T-helper 17 cell (primary cell): ENCODE data around the gene SRC. TPM values are rescaled to one million over a fixed set of nuclear protein-coding genes. Genes with fewer than 3 reads are reported as not detected.

Source experiments
- ATAC-seq: fragments of 150-1000 bp; cut with Tn5 transposase; 2 replicates; pipeline ENCODE4 v1.10.0; 2021; ENCODE audit warnings: mild to moderate bottlenecking, moderate library complexity
- DNase-seq, 3 donors: peaks; one replicate each; pipeline versions ENCODE4 v3.0.0 to v3.0.0-alpha.2; 2020 to 2021
- H3K9me3 ChIP-seq: one replicate; pipeline ENCODE4 v1.7.0; 2013; ENCODE audit warnings: low read length, mild to moderate bottlenecking; ENCODE audit not compliant: control insufficient read depth, poor library complexity, severe bottlenecking
- H3K27ac Mint-ChIP-seq: one replicate; pipeline ENCODE4 v1.8.0; 2022; ENCODE audit warnings: mild to moderate bottlenecking, moderate library complexity, mixed read lengths
- H3K27me3 Mint-ChIP-seq: one replicate; pipeline ENCODE4 v1.8.0; 2022; ENCODE audit warnings: mixed read lengths
- H3K36me3 Mint-ChIP-seq: one replicate; pipeline ENCODE4 v1.8.0; 2022; ENCODE audit warnings: low read depth, mixed read lengths
- H3K4me1 Mint-ChIP-seq: one replicate; pipeline ENCODE4 v1.8.0; 2022; ENCODE audit warnings: mild to moderate bottlenecking, mixed read lengths
- H3K4me3 Mint-ChIP-seq: one replicate; pipeline ENCODE4 v1.8.0; 2022; ENCODE audit warnings: mild to moderate bottlenecking, moderate library complexity, mixed read lengths
- total RNA-seq, 4 donors: library from RNA in 2 of 4; stranded (reverse) in 2 of 4; gene quantifications; one replicate each; pipeline ENCODE4 v1.2.3 and lab custom pipeline; 2022 to 2026

Gene SRC
- total RNA-seq, 2 donors from 2014 or later, result 6.2 to 22.8 TPM

DNA sequence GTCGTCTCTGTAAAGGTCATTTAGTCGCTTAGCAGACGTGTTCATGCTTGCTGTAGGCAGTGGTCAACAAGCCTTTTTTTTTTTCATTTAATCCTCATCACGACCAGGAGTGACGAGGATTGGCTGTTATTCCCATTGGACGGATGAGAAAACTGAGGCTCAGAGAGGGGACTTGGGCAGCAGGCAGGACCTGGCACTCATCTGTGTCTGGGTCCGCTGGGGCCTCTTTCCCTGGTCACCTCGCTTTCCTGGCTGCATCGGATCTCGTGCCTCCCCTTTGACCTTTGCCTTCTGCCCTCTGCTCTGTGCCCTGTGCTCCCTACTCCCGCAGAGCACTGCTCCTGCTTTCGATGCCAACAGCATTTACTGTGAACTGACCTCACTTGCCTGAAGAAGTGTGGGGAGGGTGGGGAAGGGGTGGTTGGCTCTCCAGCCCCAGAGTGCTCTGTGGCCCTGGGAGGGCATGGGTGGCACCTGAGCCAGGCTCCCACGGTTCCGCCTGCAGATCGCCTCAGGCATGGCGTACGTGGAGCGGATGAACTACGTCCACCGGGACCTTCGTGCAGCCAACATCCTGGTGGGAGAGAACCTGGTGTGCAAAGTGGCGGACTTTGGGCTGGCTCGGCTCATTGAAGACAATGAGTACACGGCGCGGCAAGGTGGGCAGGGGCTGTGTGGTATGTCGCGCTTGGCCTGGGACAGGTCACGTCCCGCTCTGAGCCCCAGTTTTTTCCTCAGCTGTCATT lies 56.2 kb downstream of the SRC start:
- no peaks in the 10 kb centered on the region for H3K36me3 Mint-ChIP-seq
- no peak overlapping the region for H3K4me3 Mint-ChIP-seq
- H3K4me1 Mint-ChIP-seq, result peaks cover 5% of the 10 kb centered on the region
- H3K9me3 ChIP-seq, result no peaks in the 10 kb centered on the region
- DNase-seq, result no peak
- ATAC-seq, result no peak
- peaks cover 12% of the 10 kb centered on the region for H3K27me3 Mint-ChIP-seq
- H3K27ac Mint-ChIP-seq, result no peak overlapping the region

DNA sequence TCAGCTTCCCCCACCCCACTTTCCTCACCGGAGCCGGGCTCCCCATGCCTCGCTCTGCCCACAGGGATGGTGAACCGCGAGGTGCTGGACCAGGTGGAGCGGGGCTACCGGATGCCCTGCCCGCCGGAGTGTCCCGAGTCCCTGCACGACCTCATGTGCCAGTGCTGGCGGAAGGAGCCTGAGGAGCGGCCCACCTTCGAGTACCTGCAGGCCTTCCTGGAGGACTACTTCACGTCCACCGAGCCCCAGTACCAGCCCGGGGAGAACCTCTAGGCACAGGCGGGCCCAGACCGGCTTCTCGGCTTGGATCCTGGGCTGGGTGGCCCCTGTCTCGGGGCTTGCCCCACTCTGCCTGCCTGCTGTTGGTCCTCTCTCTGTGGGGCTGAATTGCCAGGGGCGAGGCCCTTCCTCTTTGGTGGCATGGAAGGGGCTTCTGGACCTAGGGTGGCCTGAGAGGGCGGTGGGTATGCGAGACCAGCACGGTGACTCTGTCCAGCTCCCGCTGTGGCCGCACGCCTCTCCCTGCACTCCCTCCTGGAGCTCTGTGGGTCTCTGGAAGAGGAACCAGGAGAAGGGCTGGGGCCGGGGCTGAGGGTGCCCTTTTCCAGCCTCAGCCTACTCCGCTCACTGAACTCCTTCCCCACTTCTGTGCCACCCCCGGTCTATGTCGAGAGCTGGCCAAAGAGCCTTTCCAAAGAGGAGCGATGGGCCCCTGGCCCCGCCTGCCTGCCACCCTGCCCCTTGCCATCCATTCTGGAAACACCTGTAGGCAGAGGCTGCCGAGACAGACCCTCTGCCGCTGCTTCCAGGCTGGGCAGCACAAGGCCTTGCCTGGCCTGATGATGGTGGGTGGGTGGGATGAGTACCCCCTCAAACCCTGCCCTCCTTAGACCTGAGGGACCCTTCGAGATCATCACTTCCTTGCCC lies 57.4 kb downstream of the SRC start:
- Mint-ChIP-seq H3K27me3 (peaks cover 12% of the 10 kb centered on the region), H3K4me1 (peaks cover 11% of the 10 kb centered on the region), H3K4me3 (no peak overlapping the region), H3K27ac (no peak overlapping the region), H3K36me3 (peaks cover 7% of the 10 kb centered on the region)
- ATAC-seq (no peak), DNase-seq (no peak)
- no peaks in the 10 kb centered on the region for H3K9me3 ChIP-seq

DNA sequence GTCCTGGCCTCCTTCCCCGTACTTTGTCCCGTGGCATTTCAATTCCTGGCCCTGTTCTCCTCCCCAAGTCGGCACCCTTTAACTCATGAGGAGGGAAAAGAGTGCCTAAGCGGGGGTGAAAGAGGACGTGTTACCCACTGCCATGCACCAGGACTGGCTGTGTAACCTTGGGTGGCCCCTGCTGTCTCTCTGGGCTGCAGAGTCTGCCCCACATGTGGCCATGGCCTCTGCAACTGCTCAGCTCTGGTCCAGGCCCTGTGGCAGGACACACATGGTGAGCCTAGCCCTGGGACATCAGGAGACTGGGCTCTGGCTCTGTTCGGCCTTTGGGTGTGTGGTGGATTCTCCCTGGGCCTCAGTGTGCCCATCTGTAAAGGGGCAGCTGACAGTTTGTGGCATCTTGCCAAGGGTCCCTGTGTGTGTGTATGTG lies 58.5 kb downstream of the SRC start:
- Mint-ChIP-seq H3K27ac (no peak overlapping the region), H3K36me3 (peaks cover 9% of the 10 kb centered on the region), H3K4me3 (no peak overlapping the region), H3K4me1 (peaks cover 13% of the 10 kb centered on the region), H3K27me3 (peaks cover 12% of the 10 kb centered on the region)
- no peaks in the 10 kb centered on the region for H3K9me3 ChIP-seq
- ATAC-seq, result no peak
- no peak for DNase-seq

DNA sequence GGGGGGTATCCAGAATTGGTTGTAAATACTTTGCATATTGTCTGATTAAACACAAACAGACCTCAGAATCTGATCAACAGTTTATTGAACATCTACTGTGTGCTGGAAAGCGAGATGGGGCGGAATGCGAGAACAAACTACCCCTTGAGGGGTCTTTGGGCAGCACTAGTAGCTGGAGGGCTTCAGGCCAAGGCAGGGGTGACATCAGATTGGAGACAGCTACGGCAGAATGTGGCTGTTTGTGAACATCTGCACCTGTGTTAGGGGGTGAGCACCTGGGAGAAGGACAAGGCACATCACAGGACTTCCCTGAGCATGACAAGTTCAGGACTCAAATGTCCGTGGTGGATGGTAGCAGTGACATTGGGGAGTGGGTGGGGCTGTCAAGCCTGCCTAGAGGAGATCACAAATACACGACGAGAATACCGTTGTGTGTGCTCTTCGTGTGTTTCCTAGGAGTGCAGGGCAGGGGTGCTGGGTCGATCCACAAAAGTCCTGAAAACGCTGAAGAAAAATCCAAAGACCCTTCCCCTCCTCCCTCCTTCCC lies 59.5 kb downstream of the SRC start:
- H3K27ac Mint-ChIP-seq, result peak overlapping the region; percentile 21
- H3K36me3 Mint-ChIP-seq, result peaks cover 10% of the 10 kb centered on the region
- peaks cover 12% of the 10 kb centered on the region for H3K27me3 Mint-ChIP-seq
- H3K9me3 ChIP-seq, result no peaks in the 10 kb centered on the region
- H3K4me3 Mint-ChIP-seq, result peak overlapping the region; percentile 82
- DNase-seq, result no peak
- H3K4me1 Mint-ChIP-seq, result peaks cover 13% of the 10 kb centered on the region
- no peak for ATAC-seq

DNA sequence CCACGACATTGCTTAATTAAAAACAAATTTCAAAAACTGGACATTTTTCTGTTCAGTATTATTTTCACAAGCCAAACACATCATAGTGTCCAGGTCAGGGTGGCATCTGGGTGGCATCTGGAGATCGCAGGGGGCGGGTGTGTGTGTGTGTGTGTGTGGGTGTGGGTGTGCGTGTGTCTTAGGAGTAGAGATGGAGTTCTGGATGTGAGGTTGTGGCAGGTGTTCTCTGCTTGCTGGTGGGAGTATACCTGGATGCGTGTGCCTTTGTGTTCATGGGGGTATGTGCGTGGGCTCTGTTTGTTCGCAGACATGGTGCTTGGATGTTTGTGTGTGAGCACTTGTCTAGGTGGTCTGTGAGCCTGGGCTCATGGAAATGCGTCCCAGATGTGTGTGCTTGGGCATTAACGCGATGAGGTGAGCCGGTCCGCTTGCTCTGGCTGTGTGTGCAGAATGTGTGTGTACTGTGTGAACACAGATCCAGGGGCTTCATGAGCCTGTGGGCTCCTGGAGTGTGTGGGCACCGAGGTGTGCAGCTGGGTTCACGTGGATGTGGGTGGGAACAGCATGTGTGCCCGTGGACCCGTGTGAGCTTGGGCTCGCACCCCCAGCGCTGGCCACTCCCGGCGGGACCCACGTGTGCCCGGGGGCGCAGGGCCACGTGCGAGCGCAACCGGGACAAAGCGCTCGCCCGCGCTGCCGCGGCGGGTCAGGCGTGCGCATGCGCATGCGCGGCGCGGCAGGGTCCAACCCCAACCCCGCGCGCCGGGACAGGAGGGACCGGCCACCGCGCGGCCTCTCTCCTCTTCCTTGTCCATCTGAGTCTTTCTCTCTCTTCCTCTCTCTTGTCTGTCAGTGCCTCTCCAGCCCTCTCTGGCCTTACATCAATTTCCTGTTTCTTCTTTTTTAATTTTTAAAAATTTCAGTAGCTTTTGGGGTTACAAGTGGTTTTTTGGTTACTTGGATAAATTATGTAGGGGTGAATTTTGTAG lies 60.4 kb downstream of the SRC start:
- no peaks in the 10 kb centered on the region for H3K9me3 ChIP-seq
- H3K36me3 Mint-ChIP-seq, result peaks cover 10% of the 10 kb centered on the region
- ATAC-seq (peak; percentile 51), DNase-seq (no peak)
- peaks cover 13% of the 10 kb centered on the region for H3K4me1 Mint-ChIP-seq
- H3K27ac Mint-ChIP-seq, result peak overlapping the region; percentile 79
- peak overlapping the region; percentile 82 for H3K4me3 Mint-ChIP-seq
- peaks cover 12% of the 10 kb centered on the region for H3K27me3 Mint-ChIP-seq

DNA sequence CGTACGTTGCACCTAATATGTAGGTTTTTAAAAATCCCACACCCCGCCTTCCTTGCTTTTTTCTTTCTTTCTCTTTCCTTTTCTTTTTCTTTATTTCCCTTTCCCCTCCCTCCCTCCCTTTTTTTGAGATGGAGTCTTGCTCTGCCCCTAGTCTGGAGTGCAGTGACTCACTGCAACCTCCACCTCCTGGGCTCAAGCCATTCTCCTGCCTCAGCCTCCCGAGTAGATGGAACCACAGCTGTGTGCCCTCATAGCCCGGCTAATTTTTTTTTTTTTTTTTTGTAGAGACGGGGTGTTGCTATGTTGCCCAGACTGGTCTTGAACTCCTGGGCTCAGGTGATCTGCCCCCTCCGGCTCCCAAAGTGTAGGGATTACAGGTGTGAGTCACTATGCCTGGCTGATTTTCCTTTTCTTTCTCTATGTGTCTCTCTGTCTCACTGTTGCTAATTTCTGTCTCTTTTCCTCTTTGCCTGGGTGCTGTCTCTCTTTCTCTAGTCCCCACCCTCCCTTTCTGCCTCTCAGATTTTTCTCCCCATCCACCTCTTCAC lies 61.2 kb downstream of the SRC start:
- ATAC-seq (no peak), DNase-seq (no peak)
- H3K27ac Mint-ChIP-seq, result peak overlapping the region; percentile 79
- H3K4me3 Mint-ChIP-seq, result peak overlapping the region; percentile 82
- peaks cover 10% of the 10 kb centered on the region for H3K36me3 Mint-ChIP-seq
- H3K9me3 ChIP-seq, result no peaks in the 10 kb centered on the region
- H3K27me3 Mint-ChIP-seq, result peaks cover 12% of the 10 kb centered on the region
- peaks cover 13% of the 10 kb centered on the region for H3K4me1 Mint-ChIP-seq

DNA sequence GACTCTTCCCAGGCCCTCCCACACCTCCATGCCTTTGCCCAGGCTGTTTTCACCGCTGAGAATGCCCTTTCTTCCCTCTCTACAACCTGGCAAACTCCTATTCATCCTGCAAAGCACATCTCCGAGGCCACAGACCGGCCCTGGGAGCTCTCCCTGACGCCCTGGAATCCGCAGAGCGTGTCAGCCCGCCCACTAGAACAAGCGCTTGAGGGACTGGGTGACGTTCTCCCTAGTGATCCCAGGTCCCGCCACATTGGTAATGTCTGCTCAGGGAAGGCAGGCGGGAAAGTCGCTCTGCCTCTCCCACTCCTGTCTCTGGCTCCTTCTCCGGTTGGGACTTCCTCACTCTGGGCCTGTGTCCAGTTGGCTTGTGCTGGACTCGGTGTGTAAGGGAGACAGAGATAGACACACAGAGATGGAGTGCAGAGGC lies 61.6 kb downstream of the SRC start:
- no peaks in the 10 kb centered on the region for H3K9me3 ChIP-seq
- H3K27ac Mint-ChIP-seq, result peak overlapping the region; percentile 79
- H3K36me3 Mint-ChIP-seq, result peaks cover 10% of the 10 kb centered on the region
- H3K4me3 Mint-ChIP-seq, result peak overlapping the region; percentile 82
- no peak for DNase-seq
- peaks cover 13% of the 10 kb centered on the region for H3K4me1 Mint-ChIP-seq
- ATAC-seq, result no peak
- H3K27me3 Mint-ChIP-seq, result peaks cover 12% of the 10 kb centered on the region

DNA sequence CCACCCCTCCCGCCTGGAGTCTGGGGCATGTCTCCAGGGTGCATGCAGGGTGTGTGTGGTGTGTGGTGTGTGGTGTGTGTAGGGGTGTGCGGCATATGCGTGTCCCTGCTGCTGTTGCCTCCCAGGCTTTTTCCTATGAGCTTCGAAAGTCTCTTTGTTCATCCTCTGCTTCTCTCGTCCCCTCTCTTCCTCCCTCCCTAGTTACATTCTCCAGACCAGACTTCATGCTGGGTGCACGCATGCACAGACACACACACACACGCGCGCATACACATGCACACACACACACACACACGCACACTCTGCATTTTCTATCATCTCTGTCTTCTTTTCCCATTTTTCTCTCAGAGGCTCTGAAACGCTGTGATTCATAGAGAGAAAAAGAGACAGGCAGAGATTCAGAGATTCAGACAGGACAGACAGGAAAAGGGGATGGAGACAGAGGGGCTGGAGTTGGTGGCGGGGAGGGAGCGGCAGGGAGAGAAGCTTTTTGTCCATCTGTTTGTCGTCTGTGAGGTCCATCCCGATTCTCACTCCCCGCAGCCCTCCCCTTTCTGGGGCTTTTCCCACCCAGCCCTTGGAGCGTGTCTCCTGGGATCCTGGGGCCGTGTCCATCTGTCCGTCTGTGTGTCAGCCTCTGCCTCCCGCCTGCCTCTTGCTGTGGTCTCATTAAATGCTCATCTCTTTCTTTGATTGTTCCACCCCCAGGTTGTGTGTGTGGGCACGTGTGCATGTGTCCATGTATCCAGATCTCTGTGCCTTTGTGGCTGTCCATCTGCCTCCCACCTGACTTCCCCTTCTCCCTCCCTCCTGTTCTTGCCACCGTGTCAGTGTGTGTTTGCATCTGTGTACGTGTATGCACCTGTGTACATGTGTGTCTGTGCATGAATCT lies 62.6 kb downstream of the SRC start:
- Mint-ChIP-seq H3K27ac (no peak overlapping the region), H3K4me1 (peaks cover 16% of the 10 kb centered on the region), H3K27me3 (peaks cover 12% of the 10 kb centered on the region), H3K36me3 (peaks cover 10% of the 10 kb centered on the region), H3K4me3 (peak overlapping the region; percentile 31)
- ATAC-seq, result no peak
- no peak for DNase-seq
- H3K9me3 ChIP-seq, result no peaks in the 10 kb centered on the region

DNA sequence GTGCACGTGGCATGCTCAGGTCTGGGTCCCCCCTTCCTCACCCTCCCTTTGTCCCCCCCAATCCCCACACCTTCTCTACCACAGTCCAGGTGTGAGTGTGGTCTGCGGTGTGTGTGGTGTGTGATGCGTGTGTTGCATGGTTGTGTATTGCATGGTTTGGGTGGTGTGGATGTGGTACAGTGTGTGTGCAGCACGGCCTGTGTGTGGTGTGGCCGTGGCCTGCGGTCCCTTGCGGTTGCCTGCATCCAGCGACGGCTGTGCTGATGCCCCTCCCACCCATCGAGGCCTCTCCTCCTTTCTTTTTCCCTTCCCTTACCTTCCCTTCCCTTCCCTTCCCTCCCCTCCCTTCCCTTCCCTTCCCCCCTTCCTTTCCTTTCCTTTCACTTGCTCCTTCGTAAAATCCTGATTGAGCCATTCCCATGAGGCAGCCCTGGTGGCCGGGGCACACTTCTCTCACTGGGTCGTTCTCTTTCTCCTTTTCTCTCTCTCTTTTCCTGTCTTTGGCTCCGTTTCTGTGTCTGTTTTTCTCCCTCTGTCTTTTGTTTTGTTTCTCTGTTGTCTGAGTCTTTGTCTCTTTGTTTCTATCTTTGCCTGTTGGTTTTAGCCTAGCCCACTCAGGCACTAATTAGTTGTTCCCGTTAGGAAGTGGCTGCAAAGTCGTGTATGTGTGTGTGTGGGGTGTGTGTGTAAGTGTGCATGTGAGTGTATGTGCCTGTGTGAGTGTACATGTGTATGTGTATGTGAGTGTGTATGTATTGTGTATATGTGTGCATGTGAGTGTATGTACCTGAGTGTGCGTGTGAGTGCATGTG lies 65.7 kb downstream of the SRC start:
- H3K9me3 ChIP-seq, result no peaks in the 10 kb centered on the region
- Mint-ChIP-seq H3K27ac (no peak overlapping the region), H3K36me3 (peaks cover 10% of the 10 kb centered on the region), H3K4me1 (peaks cover 17% of the 10 kb centered on the region), H3K27me3 (no peaks in the 10 kb centered on the region), H3K4me3 (no peak overlapping the region)
- ATAC-seq (no peak), DNase-seq (no peak)

DNA sequence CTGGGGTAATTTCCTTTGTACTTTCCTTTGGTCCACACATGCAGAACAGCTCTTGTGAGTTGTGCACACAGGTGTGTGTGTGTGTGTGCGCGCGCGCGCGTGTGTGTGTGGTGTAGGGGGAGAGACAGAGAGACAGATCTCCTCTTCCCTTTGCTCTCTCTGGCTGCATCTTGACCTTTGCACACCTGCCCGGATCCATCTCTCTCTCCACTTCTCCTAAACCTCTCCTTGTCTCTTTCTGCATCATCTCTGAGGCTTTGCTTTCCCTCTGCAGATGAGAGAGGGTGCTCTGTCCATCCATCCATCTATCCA lies 67.0 kb downstream of the SRC start:
- Mint-ChIP-seq H3K27ac (no peak overlapping the region), H3K27me3 (no peaks in the 10 kb centered on the region), H3K4me3 (no peak overlapping the region), H3K4me1 (peaks cover 15% of the 10 kb centered on the region), H3K36me3 (peaks cover 10% of the 10 kb centered on the region)
- ATAC-seq, result no peak
- H3K9me3 ChIP-seq, result no peaks in the 10 kb centered on the region
- no peak for DNase-seq

DNA sequence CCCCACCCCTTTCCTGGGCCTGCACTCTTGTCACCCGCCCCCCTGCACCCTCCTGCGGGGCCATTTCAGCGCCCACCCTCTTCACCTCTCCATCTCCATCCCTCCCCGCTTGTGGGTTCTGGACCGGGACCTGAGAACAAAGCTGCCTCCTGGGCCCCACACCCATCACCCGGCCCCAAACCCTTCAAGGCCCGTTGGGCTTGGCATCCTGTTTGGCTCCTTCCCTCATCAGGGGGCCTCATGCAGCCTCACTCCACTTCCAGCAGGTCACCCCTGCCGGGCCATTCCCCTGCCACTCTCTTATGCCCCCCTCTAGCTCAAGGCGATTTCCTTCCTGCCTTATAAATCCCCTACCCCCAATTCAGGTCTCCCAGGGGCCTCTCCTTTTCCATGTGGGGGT lies 67.4 kb downstream of the SRC start:
- ATAC-seq (no peak), DNase-seq (no peak)
- Mint-ChIP-seq H3K27me3 (no peaks in the 10 kb centered on the region), H3K4me3 (peak overlapping the region; percentile 36), H3K27ac (no peak overlapping the region), H3K36me3 (peaks cover 7% of the 10 kb centered on the region), H3K4me1 (peaks cover 14% of the 10 kb centered on the region)
- H3K9me3 ChIP-seq, result no peaks in the 10 kb centered on the region
